Mucosa of descending colon (tissue), 3 donors: ENCODE data around the gene RIC8A. TPM values are rescaled to one million over a fixed set of nuclear protein-coding genes. Genes with fewer than 3 reads are reported as not detected.

Experiments used
- ATAC-seq: fragments of 200-7000 bp; cut with Tn5 transposase; one replicate; pipeline ENCODE4 v1.9.1; 2020; ENCODE audit warnings: mild to moderate bottlenecking, moderate library complexity
- DNase-seq, 3 donors: peaks; one replicate each; pipeline ENCODE4 v3.0.0-alpha.2; 2020
- H3K36me3 ChIP-seq: fragments of 200-600 bp; one replicate; pipeline ENCODE4 v1.8.0; 2021; ENCODE audit warnings: low read depth, mild to moderate bottlenecking
- H3K4me1 ChIP-seq: fragments of 200-600 bp; one replicate; pipeline ENCODE4 v1.8.0; 2021; ENCODE audit warnings: low read depth, mild to moderate bottlenecking
- H3K4me3 ChIP-seq: fragments of 200-600 bp; one replicate; pipeline ENCODE4 v1.8.0; 2021; ENCODE audit warnings: mild to moderate bottlenecking
- H3K9me3 ChIP-seq: fragments of 200-600 bp; one replicate; pipeline ENCODE4 v1.8.0; 2021; ENCODE audit warnings: mild to moderate bottlenecking
- CTCF ChIP-seq: fragments of 200-600 bp; IDR thresholded peaks from one replicate; pipeline ENCODE4 v1.8.0; 2022; ENCODE audit warnings: antibody characterized with exemption, mild to moderate bottlenecking
- intact Hi-C, 2 donors: fragments of 100-400 bp; cut with DNase I in 1 of 2; cut with micrococcal nuclease in 1 of 2; formaldehyde crosslinking; loops; one replicate each; pipeline versions ENCODE4 v1.11.0 to v1.11.1; 2022; cut with DNase I, micrococcal nuclease
- total RNA-seq, 3 donors: library from RNA; stranded (reverse); fragmentation: NEBNext Ultra II Directional in 2 of 3; extraction: Animal tissue kit (Norgen Biotek cat#: 25700) in 2 of 3; gene quantifications; one replicate each; pipeline versions ENCODE4 v1.2.1 to v1.2.4, GENCODE V29; 2021 to 2023
- donor health status: DM: no; HTN: no; CAD: no; lungs with moderate emphysema.
- donor health status: DM: no; HTN: no; CAD: no.
- donor health status: DM: no; HTN: yes; CAD: no.

Gene RIC8A
- total RNA-seq, 3 donors from 2014 or later: 75.1 to 93.1 (median 82.2) TPM

GRCh38 chr11:221998-222789 lies 14.7 kb downstream of the RIC8A start:
- intact Hi-C loops: no loop called here
- Histone ChIP-seq H3K36me3 (no peaks in the 10 kb centered on the region), H3K9me3 (no peaks in the 10 kb centered on the region), H3K4me1 (no peaks in the 10 kb centered on the region), H3K4me3 (no peak overlapping the region)
- no peak for ATAC-seq
- no peak for DNase-seq
- TF ChIP-seq CTCF: no peak

GRCh38 chr11:223026-223789 lies 15.7 kb downstream of the RIC8A start:
- H3K4me1 ChIP-seq: no peaks in the 10 kb centered on the region
- no peak for TF ChIP-seq CTCF
- intact Hi-C loops: no loop called here
- DNase-seq (no peak), ATAC-seq (no peak)
- no peaks in the 10 kb centered on the region for H3K9me3 ChIP-seq
- H3K36me3 ChIP-seq: no peaks in the 10 kb centered on the region
- H3K4me3 ChIP-seq: no peak overlapping the region

GRCh38 chr11:223884-224283 lies 16.4 kb downstream of the RIC8A start:
- TF ChIP-seq CTCF: no peak
- intact Hi-C loops: no loop called here
- no peak for DNase-seq
- no peak overlapping the region for H3K4me3 ChIP-seq
- no peaks in the 10 kb centered on the region for H3K9me3 ChIP-seq
- no peaks in the 10 kb centered on the region for H3K4me1 ChIP-seq
- no peak for ATAC-seq
- H3K36me3 ChIP-seq: no peaks in the 10 kb centered on the region

- intact Hi-C loops: no loop called here
- Histone ChIP-seq H3K4me3 (no peak overlapping the region), H3K36me3 (no peaks in the 10 kb centered on the region), H3K4me1 (peaks cover under 1% of the 10 kb centered on the region), H3K9me3 (no peaks in the 10 kb centered on the region)
- no peak for DNase-seq
- no peak for TF ChIP-seq CTCF
- no peak for ATAC-seq
Measured at GRCh38 chr11:224424-224823, 16.9 kb downstream of the RIC8A start.

GRCh38 chr11:225734-226453 lies 18.4 kb downstream of the RIC8A start:
- no peak for DNase-seq
- intact Hi-C loops: no loop called here
- no peak for ATAC-seq
- Histone ChIP-seq H3K4me1 (peaks cover 4% of the 10 kb centered on the region), H3K36me3 (no peaks in the 10 kb centered on the region), H3K9me3 (no peaks in the 10 kb centered on the region), H3K4me3 (no peak overlapping the region)
- no peak for TF ChIP-seq CTCF
